ENCODE results near the gene OPCML. TPM values are rescaled to one million over a fixed set of nuclear protein-coding genes. Genes with fewer than 3 reads are reported as not detected.
"Not testable (repeated sequence)": the region's sequence is repeated elsewhere in the genome, so short reads cannot be mapped to it uniquely, and the experiment has no call there.

OPCML gene
- total RNA-seq, 1 experiment from 2014 or later: not detected

DNA sequence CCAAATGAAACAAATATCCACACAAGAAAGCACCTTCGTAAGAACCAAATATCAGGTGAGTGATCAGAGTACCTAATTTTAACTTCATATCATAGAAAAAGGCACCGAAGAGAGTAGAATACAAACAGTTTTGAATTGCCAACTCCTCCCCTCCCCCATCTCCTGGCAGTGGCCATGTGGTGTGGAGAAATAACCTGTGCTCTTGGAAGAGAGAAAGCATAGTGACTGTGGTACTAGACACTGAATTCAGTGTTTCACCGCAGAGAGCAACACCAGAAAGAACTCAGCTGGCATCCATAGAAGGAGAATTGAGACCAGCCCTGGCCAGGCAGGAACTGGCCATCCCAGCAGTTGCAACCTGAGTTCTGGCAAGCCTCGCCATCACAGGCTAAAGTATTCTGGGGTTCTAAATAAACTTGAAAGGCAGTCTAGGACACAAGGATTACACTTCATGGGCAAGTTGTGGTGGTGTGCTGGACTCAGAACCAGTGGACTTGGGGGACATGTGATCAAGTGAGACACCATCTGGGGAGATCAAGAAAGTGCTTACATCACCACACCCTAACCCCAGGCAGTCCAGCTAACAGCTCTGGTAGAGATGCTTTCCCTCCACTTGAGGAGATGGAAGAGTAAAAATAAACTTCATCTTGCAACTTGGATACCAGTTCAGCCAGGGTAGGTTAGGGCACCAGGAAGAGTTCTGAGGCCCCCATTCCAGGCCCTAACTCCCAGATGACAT lies 1158.7 kb downstream of the OPCML start:
- DNase-seq (ENCODE audit: low read depth, low spot score) (no peak), ATAC-seq (no peak)
- no peaks in the 10 kb centered on the region for H3K27me3 ChIP-seq (ENCODE audit: control insufficient read depth, insufficient read depth, low read length)
- intact Hi-C loops (cut with micrococcal nuclease; ENCODE audit: unreplicated experiment) (no loop called here), in situ Hi-C loops (cut with HindIII; ENCODE audit: low pct_unique_long_range_greater_than_20kb, low sequenced_read_pairs) (no loop called here)
- no peak overlapping the region for H3K4me3 ChIP-seq (ENCODE audit: low read depth in 2 of 2, low read length in 2 of 2)
- no peaks in the 10 kb centered on the region for H3K9me3 ChIP-seq (ENCODE audit: control insufficient read depth, insufficient read depth, low read depth, low read length)
- H3K4me1 ChIP-seq (ENCODE audit: control insufficient read depth, insufficient read depth, low read length): no peaks in the 10 kb centered on the region
- H3K36me3 ChIP-seq (ENCODE audit: control insufficient read depth, insufficient read depth, low read length): no peaks in the 10 kb centered on the region
- no TSS peak for BruUV-seq (replicated peaks)
- H3K27ac ChIP-seq (ENCODE audit: low read length): no peak overlapping the region
- CTCF ChIA-PET: no interaction called here
- TF ChIP-seq CTCF (IDR thresholded peaks at IDR 0.05) (no peak), SIN3A (IDR thresholded peaks at IDR 0.05; ENCODE audit: borderline replicate concordance, insufficient read depth, low read depth, low read length) (no peak), POLR2AphosphoS5 (IDR thresholded peaks at IDR 0.05; ENCODE audit: low read depth, low read length) (no peak), REST (IDR thresholded peaks at IDR 0.05; ENCODE audit: insufficient read depth in 1 of 2, low read depth in 2 of 2, low read length in 1 of 2) (no peak), TCF7L2 (IDR thresholded peaks at IDR 0.05; ENCODE audit: low read depth, low read length) (no peak)
- POLR2A ChIA-PET: no interaction called here

DNA sequence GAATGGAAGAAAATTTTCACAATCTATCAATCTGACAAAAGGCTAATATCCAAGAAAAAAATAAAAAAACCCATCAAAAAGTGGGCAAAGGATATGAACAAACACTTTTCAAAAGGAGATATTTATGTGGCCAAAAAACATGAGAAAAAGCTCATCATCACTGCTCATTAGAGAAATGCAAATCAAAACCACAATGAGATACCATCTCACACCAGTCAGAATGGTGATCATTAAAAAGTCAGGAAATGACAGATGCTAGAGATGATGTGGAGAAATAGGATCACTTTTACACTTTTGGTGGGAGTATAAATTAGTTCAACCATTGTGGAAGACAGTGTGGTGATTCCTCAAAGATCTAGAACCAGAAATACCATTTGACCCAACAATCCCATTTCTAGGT lies 1162.2 kb downstream of the OPCML start:
- DNase-seq (ENCODE audit: low read depth, low spot score); POLR2A ChIA-PET; H3K36me3 ChIP-seq (ENCODE audit: control insufficient read depth, insufficient read depth, low read length); in situ Hi-C loops (cut with HindIII; ENCODE audit: low pct_unique_long_range_greater_than_20kb, low sequenced_read_pairs); H3K4me3 ChIP-seq (ENCODE audit: low read depth in 2 of 2, low read length in 2 of 2); H3K27me3 ChIP-seq (ENCODE audit: control insufficient read depth, insufficient read depth, low read length); ATAC-seq; H3K4me1 ChIP-seq (ENCODE audit: control insufficient read depth, insufficient read depth, low read length); H3K9me3 ChIP-seq (ENCODE audit: control insufficient read depth, insufficient read depth, low read depth, low read length); H3K27ac ChIP-seq (ENCODE audit: low read length); CTCF ChIA-PET; intact Hi-C loops (cut with micrococcal nuclease; ENCODE audit: unreplicated experiment); BruUV-seq (replicated peaks): not testable (repeated sequence)

DNA sequence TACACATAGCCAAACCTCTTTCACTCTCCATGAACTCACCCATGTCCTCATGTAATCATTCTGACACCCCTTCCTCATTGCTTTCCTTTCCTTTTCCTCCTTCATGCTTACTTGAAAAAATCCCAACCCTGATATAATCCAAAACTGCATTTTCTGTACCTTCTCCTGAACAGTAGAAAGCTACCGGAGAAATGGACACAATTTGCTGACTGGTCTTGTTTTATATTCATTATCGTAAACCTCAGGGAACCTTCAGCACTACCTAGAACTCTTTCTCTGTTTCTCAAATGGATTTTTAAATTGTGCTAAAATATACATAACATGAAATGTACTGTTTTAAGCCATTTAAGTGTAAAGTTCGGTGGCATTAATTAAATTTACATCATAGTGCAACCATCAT lies 1165.0 kb downstream of the OPCML start:
- in situ Hi-C loops (cut with HindIII; ENCODE audit: low pct_unique_long_range_greater_than_20kb, low sequenced_read_pairs): no loop called here
- no peak for TF ChIP-seq SIN3A (IDR thresholded peaks at IDR 0.05; ENCODE audit: borderline replicate concordance, insufficient read depth, low read depth, low read length)
- no peak for TF ChIP-seq REST (IDR thresholded peaks at IDR 0.05; ENCODE audit: insufficient read depth in 1 of 2, low read depth in 2 of 2, low read length in 1 of 2)
- no peak for TF ChIP-seq TCF7L2 (IDR thresholded peaks at IDR 0.05; ENCODE audit: low read depth, low read length)
- no peak for TF ChIP-seq POLR2AphosphoS5 (IDR thresholded peaks at IDR 0.05; ENCODE audit: low read depth, low read length)
- TF ChIP-seq CTCF (IDR thresholded peaks at IDR 0.05): no peak
- no peak overlapping the region for H3K4me3 ChIP-seq (ENCODE audit: low read depth in 2 of 2, low read length in 2 of 2)
- ChIA-PET POLR2A (no interaction called here), CTCF (no interaction called here)
- no peaks in the 10 kb centered on the region for H3K27me3 ChIP-seq (ENCODE audit: control insufficient read depth, insufficient read depth, low read length)
- no peaks in the 10 kb centered on the region for H3K36me3 ChIP-seq (ENCODE audit: control insufficient read depth, insufficient read depth, low read length)
- DNase-seq (ENCODE audit: low read depth, low spot score) (no peak), ATAC-seq (no peak)
- H3K9me3 ChIP-seq (ENCODE audit: control insufficient read depth, insufficient read depth, low read depth, low read length): no peaks in the 10 kb centered on the region
- intact Hi-C loops (cut with micrococcal nuclease; ENCODE audit: unreplicated experiment): no loop called here
- no peaks in the 10 kb centered on the region for H3K4me1 ChIP-seq (ENCODE audit: control insufficient read depth, insufficient read depth, low read length)
- BruUV-seq (replicated peaks): no TSS peak
- H3K27ac ChIP-seq (ENCODE audit: low read length): no peak overlapping the region
